ENCODE results near the gene RNF207.

The RNF207 gene

DNA sequence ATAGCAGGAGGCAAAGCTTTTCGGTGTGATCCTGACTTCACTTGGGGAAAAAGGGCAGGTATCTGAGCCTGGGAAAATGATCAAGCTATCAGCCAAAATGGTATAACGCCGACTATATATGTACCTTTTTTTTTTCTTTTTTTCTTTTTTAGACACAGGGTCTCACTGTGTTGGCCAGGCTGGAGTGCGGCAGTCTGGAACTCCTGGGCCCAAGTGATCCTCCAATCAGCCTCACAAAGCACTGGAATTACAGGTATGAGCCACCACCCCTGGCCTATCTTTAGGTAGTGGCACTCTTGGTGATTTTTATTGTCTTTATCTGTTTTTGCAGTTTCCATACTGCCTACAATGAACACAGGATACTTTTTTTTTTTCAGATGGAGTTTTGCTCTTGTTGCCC, 31.2 kb downstream of the RNF207 start:
- no peak for DNase-seq

DNA sequence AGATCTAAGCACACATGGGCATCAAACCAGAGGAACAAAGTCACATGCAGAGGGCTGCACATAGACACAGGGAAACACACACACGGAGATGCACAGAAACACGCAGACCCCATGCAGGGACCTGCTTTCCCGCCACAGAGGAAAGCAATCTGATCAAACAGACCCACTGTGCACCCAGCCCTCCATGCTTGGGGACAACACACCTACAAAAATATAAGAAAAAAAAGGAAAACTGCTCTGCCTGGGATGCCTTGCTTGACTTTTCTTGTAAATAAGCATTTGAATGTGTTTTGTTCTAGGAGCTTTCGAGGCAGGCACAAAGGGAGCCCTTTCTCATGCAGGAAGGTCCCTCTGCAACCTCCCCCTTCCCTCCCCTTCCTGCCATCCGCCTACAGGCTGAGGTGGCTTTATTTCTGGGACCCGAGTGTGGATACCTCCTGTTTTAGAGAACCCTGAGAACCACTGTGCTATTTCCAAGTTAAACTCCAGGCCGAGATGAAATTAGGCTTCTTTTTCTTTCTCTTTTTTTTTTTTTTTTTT, 33.4 kb downstream of the RNF207 start:
- no peak for DNase-seq

DNA sequence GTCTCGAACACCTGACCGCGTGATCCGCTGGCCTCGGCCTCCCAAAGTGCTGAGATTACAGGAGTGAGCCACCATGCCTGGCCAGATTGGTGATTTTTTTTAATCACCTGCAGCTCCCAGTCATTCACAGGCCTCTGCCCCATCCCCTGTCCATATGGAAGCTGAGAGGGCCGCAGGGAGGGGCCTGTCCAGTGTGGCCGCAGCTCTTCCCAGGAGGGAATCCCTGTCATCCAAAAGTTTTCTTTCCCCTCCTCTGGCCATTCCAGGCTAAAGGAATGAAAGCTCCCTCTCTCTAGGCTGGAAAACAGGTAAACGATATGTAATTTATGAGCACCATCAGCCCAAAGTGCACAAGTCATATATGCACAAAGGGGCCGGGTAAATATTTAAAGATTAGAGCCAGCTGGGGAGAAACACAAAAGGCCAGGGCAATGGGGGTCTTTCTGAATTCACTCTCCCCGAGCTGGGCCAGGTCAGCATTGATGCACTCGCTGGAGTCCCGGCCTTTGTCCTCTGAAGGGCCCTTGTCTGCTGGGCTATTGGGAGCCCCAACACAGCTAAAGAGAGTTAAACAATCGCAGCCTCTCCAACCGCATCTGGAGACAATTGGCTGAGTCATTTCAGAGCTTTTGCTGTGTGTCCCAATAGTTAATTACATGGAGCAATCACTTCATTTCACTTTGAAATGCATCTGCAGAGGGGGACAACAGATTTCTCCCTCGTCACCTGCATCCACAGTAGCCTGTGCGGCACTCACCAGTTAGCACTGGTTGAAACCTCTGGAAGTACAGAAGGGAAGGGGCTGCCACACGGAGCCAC, 34.2 kb downstream of the RNF207 start:
- no peak for DNase-seq

DNA sequence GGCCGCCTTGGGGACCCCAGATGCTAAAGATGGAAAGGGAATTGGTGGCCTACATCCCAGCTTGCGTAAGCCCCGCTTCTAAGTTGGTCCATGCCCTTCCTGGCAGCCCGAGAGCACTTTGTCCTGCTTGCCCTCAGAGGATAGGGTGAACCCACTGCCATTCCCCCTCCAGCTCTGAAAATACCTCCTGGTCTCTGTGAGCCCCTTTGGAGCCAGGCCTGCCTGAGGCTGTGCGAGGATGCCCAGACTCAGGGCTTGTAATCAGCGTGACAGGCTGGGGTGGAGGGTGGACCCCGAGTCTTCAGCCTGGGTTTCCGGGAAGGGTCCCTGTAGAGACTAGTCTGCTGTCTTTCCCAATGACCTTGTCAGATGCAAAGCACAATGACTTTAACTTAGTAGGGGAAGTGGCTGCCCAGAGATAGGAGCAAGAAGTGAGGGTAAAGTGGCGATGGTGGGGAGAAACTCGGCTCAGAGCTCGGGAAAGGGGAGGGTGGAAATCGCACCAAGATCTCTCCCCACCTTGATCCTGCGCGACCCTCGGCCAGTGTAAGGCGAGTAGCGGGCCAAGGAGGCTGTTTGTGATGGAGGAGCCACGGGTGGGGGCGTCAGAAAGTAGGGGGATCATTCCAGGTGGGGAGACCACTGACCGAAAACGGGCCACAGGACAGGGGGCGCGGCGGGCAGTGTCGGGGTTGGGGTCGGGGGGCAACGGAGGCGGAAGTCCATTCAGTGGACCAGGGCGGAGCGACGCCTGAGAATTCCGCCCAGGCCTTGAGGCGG, 35.4 kb downstream of the RNF207 start:
- DNase-seq, result no peak

DNA sequence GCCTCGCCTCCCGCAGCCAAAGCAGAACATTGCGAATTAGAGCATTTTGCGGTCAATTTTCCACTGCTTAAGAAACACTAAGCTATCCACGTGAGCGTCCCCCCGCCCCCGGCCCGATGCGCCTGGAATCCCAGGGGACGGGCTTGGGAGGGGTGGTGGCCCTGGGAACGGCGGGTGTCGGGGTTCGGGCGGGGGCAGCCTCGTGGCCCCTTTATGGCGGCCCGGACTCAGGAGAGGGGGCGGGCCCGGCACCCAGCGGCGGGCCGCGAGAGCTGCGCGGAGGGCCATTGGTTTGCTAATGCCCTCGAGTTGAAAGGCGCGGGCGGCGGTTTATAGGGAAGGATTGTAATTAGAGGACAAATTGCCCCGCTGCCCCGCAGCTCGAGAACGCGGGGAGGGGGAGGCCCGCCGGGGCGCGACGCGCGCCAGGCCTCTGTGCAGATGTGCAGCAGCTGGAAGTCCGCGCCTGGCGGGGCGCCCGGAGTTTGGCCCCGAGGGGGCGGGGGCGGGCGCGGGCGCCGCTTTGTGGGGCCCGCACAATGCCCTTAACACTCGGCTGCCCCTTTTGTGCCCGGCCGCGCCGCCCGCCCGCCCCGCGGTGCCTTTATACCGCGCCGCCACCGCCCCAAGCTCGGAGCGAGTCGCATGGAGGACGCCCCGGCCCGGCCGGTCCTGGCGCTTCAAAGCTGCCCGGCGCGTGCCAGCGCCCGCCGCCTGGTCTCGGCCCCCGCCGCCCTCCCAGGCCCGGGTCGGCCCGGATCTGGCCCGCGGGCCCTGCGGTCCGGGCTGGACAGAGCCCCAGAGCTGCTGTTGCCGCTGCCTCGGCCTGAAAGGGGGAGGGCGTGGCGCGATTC, 36.2 kb downstream of the RNF207 start:
- DNase-seq, result no peak

DNA sequence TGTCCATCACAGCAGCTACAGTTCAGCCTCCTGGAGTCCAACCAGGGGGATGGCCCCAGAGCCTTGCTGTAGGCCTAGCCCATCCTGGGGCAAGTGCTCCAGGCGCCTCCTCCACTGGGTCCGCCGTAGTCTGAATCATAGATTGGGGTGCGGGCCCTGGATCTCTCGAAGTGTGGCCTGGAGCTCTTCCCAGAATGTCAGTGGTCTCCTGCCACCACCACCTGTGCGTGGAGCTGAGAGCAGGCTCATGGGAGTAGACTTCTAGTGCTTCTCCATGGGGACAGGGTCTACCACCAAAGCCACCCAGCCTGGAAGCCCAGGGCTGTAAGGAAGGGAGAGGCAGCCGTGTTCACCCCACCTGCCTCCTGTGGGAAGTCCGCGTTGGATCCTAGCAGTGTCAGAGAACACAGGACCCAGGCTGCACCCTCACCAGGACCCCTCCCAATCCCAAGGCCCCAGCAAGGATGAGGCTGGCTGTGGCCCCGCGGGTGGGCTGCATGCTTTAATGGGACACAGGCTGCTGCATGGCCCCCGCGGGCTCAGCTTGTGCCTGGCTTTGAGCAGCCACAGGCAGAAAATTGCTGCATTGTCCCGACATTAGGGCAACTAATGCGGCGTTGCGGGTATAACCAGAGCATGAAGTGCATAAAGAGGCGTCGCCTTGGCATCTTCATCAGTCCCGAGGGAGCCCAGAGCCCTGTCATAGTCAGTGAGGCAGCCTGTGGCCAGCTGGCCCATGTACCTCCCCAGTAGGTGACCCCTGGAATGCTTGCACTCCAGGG, 37.3 kb downstream of the RNF207 start:
- no peak for DNase-seq

DNA sequence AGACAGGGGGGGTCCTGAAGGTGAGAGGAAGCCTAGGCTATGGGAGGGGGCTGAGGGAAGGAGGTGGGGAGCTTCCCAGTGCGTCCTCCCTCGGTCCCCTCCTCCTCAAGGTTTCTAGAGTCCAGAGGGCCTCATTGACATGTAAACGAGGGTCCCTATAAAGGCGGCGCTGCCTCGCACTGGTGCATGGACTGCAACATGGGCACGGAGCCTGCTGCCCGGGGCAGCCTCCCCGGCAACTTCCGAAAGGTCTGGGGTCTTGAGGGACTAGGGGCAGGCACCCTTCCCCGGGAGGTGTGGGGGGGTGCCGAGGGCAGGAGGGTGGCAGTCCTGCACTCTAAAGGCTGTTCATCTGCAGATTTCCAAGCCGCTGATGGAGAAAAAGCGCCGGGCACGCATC, 38.1 kb downstream of the RNF207 start, which contains the start of gene HES3:
Gene HES3 (plus strand): TSS at position 187 of the 400 bp plus-strand sequence. CDS start 187 bp downstream, at position 374.
- DNase-seq, result no peak

DNA sequence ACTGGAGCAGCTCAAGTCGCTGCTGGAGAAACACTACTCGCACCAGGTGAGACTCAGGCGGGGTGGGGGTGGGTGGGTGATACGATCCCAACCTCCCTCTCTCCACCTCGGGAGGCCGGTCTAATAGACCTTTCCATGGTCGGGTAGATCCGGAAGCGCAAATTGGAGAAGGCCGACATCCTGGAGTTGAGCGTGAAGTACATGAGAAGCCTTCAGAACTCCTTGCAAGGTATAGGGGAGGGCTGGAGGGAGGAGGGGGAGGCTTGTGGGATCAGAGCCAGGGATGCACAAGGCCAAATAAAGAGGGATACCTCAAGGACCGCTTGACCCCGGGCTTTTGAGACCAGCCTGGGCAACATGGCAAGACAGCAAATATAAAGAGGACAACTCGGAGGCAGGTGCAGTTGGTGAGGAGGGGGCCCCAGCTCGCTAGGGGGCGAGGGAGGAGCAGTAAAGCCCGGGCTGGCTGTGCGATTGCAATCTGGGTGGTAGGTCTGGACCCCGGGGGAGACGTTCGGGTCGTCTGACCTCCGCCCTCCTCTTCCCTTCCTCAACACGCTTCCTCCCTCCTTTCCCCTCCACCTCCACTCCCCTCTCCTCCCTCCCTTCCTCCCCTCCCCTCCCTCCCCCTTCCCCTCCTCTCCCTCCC, 38.6 kb downstream of the RNF207 start:
- no peak for DNase-seq

DNA sequence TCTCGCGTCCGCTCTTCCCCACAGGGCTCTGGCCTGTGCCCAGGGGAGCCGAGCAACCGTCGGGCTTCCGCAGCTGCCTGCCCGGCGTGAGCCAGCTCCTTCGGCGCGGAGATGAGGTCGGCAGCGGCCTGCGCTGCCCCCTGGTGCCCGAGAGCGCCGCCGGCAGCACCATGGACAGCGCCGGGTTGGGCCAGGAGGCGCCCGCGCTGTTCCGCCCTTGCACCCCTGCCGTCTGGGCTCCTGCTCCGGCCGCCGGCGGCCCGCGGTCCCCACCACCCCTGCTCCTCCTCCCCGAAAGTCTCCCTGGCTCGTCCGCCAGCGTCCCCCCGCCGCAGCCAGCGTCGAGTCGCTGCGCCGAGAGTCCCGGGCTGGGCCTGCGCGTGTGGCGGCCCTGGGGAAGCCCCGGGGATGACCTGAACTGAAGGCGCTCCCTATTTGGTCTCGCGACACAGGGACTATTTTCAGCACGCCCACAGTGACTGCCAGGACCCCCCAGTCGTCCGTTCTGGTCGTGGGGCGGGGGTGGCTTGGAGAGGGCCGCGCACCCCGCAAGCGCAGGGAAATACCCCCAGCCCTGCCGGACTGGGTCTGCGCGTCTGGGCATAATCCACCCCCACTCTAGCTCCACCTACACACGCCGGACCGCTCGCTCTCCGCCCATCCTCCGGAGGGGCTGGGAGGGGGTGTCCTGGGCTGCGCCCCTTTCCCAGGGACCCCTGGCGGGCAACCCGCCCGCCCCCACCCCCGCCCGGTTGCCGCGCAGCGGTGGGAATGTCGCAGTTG, 39.4 kb downstream of the RNF207 start:
- DNase-seq, result peak; percentile 95

DNA sequence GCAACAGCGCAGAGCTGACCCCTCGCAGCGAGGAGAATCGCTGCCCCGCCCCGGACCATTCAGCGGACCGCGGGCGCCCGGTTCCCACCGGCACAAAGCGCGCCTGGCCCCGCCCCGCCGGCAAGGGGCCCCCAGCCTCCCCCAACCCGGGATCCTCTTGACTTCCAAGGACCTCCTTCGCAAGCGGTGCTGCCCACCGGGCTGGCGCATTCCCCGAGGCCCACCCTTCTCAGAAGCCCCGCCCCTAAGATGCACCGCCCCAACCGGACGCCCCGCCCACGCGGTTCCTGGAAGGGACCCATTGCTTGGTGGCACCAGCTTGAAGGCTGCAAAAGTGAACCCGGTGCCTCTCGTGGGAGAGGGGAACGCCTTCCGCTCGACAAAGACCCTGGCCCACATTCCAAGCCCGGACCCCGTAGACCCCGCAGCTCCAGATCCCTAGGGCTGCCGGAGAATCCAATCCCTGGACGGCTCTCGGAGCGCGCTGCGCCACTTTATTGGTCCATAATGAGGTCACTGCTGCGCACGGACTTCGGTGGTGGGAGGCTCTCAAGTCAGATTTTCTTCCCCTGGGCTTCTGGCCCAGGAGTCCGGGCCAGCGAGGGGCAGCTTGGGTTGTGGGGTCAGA, 40.1 kb downstream of the RNF207 start:
- peak; percentile 87 for DNase-seq

DNA sequence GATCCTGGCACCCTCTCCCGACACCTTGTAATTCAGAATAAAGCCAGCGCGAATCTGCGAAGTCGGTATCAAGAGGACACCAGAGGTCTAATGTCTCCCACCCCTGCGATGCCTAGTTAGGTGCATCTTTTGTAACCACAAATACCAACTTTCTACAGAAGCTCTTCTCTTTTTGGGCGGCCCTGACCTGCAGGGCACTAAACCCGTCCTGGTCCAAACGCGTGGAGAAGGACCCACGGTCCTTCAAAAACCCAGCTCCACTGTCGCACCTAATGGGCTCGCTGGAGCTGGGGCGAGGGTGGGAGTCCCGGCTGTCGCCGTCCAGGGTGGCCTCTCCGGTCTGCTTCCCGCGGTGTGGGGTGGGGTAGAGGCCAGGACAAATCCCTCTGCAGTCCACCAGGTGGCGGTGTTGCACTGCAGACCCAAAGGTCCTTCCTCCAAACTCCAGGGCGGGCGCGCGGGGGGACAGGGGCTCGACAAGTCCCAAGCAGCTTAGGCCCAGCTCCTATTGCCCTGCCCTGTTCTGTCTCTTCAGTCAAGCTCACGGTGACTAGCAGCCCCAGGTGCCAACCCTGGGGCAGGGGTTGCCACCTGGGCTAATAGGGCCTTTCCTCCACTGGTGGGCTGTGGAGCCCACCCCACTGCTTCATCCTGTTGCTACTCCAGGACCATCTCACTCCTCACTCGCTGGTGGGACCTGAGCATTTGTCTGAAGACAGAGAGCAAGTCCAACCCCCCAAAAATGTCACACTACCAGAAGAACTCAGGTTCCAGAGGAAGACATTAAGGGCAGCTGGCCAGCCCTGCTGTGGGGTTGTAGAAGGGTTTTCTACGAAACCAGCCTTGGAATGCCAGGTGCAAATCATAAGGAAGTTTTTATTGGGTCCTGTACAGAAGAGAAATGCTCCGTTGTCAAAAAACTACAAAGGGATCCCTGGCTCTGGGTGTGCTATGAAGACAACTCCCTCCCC, 40.9 kb downstream of the RNF207 start:
- peak; percentile 94 for DNase-seq

DNA sequence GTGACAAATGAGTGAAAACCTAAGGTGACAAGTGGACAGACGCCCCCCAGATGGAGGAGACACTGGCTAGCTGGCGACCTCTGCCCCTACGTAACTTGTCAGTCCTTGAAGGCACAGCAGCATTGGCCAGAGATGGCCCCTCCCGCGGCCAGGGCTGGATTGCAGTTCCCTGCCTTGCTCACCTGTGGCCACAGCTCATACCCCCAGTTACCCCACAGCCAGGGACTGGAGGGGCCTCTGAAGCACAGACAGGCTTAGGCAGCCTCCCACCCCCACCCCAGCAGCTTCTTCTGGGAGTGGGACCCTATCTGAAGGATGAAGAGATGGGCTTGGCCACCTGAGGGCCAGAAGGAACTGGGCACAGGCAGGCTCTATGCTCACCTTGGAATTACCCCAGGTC, 41.7 kb downstream of the RNF207 start:
- DNase-seq, result no peak

DNA sequence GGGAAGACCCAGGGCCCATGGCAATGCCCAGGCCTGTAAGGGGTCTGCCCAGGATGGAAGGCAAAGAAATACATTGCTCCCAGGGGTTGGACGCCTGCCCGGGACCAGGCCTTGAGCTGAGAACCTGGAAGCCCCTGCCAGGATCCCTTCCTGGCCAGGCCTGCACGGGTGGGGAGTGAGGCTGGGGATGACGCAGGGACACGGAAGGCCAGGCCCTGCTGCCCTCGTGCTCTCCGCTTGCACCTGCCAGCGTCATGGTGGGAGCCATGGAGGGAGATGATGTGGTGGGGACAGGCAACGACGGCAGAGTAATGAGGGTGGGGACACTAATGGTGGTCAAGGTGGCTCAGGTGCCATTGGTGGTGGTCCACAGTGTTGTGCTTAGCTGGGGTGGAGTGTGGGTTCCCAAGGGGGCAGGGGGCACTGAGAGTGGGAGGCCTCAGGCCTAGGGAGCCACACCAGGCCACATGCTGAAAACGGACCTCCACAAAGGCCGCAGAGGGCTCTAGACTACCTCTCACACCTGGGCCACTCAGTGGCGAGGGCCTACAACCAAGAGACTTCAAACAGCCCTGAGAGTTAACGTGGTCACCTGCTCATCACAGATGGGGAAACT, 42.4 kb downstream of the RNF207 start:
- DNase-seq, result no peak

DNA sequence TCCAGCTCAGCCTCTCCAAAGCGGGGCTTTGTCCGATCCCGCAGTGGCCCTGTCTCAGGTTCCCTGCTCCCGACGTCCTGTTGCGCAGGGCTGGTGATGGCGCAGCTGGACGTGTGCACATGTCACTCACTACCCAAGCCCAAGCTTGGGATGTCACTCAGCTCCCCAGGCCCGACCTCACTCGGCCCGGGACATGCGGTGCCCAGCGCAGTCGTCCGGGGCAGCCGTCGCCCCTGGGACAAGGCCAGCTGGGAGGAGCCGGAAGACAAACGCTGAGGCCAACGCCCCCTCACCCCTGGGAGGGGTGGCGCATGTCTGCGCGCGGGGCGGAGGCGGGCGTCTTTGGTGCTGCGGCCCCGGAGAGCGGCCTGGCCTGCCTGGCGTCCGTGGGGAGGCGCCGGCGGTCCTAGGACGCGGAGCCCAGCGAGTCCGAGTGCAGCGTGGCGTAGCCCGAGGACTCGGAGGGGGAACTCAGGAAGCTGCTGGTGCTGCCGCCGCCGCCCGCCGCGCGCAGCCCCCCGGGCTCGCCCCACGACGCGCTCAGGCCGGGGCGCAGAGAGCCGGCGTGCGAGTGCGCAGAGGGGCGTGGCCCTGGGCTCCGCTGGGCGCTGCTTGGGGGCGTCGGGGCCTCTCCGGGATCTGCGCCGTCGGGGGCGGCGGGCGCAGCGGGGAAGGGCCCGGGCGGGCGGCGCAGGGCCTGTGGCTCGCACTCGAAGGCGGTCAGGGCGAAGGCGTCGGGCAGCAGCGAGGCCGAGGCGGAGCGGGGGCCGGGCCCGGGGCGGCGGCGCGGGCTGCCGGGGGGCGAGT, 43.2 kb downstream of the RNF207 start:
- DNase-seq, result no peak

DNA sequence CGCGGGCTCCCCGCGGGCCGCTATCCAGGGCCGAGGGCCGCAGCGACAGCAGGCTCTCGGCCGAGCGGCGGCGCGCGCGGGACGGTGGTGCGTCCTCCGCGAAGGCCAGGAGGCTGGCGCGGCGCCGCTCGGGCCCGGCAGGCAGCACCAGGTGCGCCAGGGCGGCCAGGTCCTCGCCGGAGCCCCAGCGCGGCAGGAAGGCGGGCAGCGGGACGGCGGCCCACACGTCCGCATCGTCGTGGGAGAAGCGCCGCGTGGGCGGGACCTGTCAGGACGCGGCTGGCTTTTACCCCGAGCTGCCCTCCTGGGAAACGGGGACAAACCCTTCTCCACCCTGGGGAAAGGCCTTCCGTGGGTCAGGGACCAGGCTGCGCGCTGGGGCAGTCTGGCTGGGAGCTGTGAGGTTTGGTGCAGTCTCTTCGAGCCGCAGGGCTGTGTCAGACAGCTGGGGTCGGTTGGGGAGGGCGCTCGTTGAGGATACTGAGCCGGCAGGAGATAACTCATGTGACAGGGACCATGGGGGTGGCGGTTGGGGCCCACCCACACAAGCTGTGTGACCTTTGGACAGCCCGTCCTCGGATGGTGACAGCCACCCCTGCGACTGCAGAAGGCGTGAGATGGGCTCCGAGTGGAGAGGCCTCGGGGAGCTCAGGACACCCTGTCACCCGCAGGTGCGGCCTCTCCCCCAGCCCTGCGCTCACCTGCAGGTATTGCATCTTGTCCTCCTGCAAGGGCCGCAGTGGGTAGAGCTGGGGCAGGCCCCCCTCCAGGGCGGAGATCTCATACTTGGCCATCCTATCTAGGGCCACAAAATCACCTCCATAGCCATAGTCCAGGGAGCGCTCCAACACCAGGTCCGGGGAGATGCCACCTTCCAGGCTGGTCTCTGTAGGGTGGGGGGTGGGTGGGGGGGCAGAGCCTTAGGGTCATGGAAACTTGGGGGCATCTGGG, 44.1 kb downstream of the RNF207 start:
- no peak for DNase-seq

DNA sequence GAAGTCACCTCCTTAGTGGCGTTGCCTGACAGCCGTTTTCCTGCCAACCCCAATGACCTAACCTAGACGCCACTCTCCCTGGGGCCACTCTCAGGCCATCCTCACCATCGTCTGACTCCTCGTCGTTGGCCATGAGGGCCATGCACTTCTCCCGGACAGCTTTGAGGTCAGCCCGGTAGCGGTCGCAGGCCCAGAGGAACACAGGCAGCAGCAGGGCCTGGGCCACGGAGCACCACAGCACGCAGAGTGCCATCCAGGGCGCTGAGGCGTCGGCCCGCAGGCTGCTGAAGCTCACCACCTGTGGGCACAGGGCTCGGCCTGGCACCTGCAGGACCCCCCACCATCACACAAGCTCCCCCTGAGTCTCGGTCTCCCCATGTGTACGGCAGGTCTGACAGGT, 45.3 kb downstream of the RNF207 start:
- no peak for DNase-seq
